ENCODE data around the gene UNC13A.

- TF ChIP-seq CTCF (conservative IDR thresholded peaks at IDR 0.05; ENCODE audit: low read length) (no peak), EZH2phosphoT487 (IDR thresholded peaks at IDR 0.05; ENCODE audit: borderline replicate concordance) (no peak)
Observed at GRCh38 chr19:17680230-17680722, 7.9 kb downstream of the UNC13A start.
